SK-N-MC (cell line): Measurements from ENCODE around the gene TTLL1.

Source experiments
- EZH2 ChIP-seq: fragments of 200-600 bp; sonication (generic); IDR thresholded peaks from one replicate; pipeline ENCODE4 v1.6.1; 2017; ENCODE audit warnings: antibody characterized with exemption
- FOXP2 ChIP-seq: optimal IDR thresholded peaks from 2 replicates; pipeline ENCODE3; 2011; ENCODE audit warnings: mild to moderate bottlenecking, moderate library complexity; ENCODE audit not compliant: insufficient read depth; ENCODE audit errors: extremely low read length, control extremely low read depth
- POLR2AphosphoS5 ChIP-seq: IDR thresholded peaks from 2 replicates; pipeline ENCODE4 v1.6.1; 2012; ENCODE audit warnings: mild to moderate bottlenecking, low read depth, low read length, borderline replicate concordance

GRCh38 chr22:43057641-43058040 lies 31.6 kb downstream of the TTLL1 start:
- TF ChIP-seq EZH2, result no peak
- no peak for TF ChIP-seq POLR2AphosphoS5
- no peak for TF ChIP-seq FOXP2
